Epithelial cell of prostate (primary cell): ENCODE data around the gene PKMYT1.

ENCODE experiments used
- DNase-seq: peaks from one replicate; pipeline ENCODE4 v3.0.0-alpha.2; 2011; ENCODE audit warnings: low read depth, low spot score
- H3K27ac ChIP-seq: fragments of 450-650 bp; 2 replicates; pipeline ENCODE4 v1.5.1; 2017; ENCODE audit warnings: mild to moderate bottlenecking

PKMYT1 gene

GRCh38 chr16:3001316-3001715 is 21.1 kb upstream of the PKMYT1 start:
- no peak for DNase-seq

GRCh38 chr16:3000540-3000939 is 20.3 kb upstream of the PKMYT1 start:
- H3K27ac ChIP-seq = no peak overlapping the region
- DNase-seq = no peak

More at GRCh38 chr16:3001316-3001715, 21.1 kb upstream of the PKMYT1 start:
- no peak overlapping the region for H3K27ac ChIP-seq

- H3K27ac ChIP-seq = no peak overlapping the region
- no peak for DNase-seq
Measured at GRCh38 chr16:2999929-3000328, 19.7 kb upstream of the PKMYT1 start.

GRCh38 chr16:2996298-2996697 is 16.1 kb upstream of the PKMYT1 start:
- no peak overlapping the region for H3K27ac ChIP-seq
- DNase-seq = no peak

- no peak for DNase-seq
- H3K27ac ChIP-seq = peak overlapping the region; percentile 17
Measured at GRCh38 chr16:2992383-2993081, 12.3 kb upstream of the PKMYT1 start.

GRCh38 chr16:2991566-2992261 is 11.5 kb upstream of the PKMYT1 start:
- DNase-seq = no peak
- H3K27ac ChIP-seq = no peak overlapping the region

- no peak for DNase-seq
- no peak overlapping the region for H3K27ac ChIP-seq
Measured at GRCh38 chr16:2990891-2991290, 10.6 kb upstream of the PKMYT1 start.

GRCh38 chr16:2988590-2989099 is 8.4 kb upstream of the PKMYT1 start:
- no peak for DNase-seq
- no peak overlapping the region for H3K27ac ChIP-seq

GRCh38 chr16:2987833-2988232 is 7.6 kb upstream of the PKMYT1 start:
- H3K27ac ChIP-seq = no peak overlapping the region
- no peak for DNase-seq

GRCh38 chr16:2987286-2987685 is 7.0 kb upstream of the PKMYT1 start:
- no peak overlapping the region for H3K27ac ChIP-seq
- DNase-seq = no peak

- DNase-seq = no peak
- no peak overlapping the region for H3K27ac ChIP-seq
Measured at GRCh38 chr16:2986623-2987188, 6.5 kb upstream of the PKMYT1 start.

GRCh38 chr16:2985893-2986355 is 5.7 kb upstream of the PKMYT1 start:
- no peak for DNase-seq
- no peak overlapping the region for H3K27ac ChIP-seq

GRCh38 chr16:2985462-2985861 is 5.2 kb upstream of the PKMYT1 start:
- DNase-seq = no peak
- no peak overlapping the region for H3K27ac ChIP-seq

- DNase-seq = no peak
- H3K27ac ChIP-seq = peak overlapping the region; percentile 17
Measured at GRCh38 chr16:2983706-2984136, 3.5 kb upstream of the PKMYT1 start.

- DNase-seq = no peak
Measured at GRCh38 chr16:2982402-2982801, 2.2 kb upstream of the PKMYT1 start.

GRCh38 chr16:2981899-2982250 is 1.6 kb upstream of the PKMYT1 start:
- H3K27ac ChIP-seq = no peak overlapping the region
- no peak for DNase-seq

More at GRCh38 chr16:2982402-2982801, 2.2 kb upstream of the PKMYT1 start:
- H3K27ac ChIP-seq = no peak overlapping the region

- no peak for DNase-seq
- H3K27ac ChIP-seq = no peak overlapping the region
Measured at GRCh38 chr16:2981177-2981898, 1.1 kb upstream of the PKMYT1 start.

GRCh38 chr16:2979669-2980226 is 498 bp downstream of the PKMYT1 start:
- no peak for DNase-seq
- H3K27ac ChIP-seq = no peak overlapping the region

GRCh38 chr16:2977440-2977839 is 2.8 kb downstream of the PKMYT1 start:
- H3K27ac ChIP-seq = no peak overlapping the region
- DNase-seq = no peak

- DNase-seq = no peak
- H3K27ac ChIP-seq = no peak overlapping the region
Measured at GRCh38 chr16:2976673-2977072, 3.6 kb downstream of the PKMYT1 start.
